G401 (cell line): ENCODE data around the gene TRAPPC5. TPM values are rescaled to one million over a fixed set of nuclear protein-coding genes. Genes with fewer than 3 reads are reported as not detected.

Experiments
- DNase-seq: peaks from one replicate; pipeline ENCODE4 v3.0.0-alpha.2; 2015; ENCODE audit warnings: low spot score
- in situ Hi-C: cut with HindIII; loops from 2 replicates; pipeline ENCODE4 v1.10.0; 2016; ENCODE audit warnings: low sequenced_read_pairs, mixed read lengths
- total RNA-seq: library from RNA; depleted of rRNA; stranded (reverse); fragments of >200 nt; shearing (Covaris generic); gene quantifications from 2 replicates; pipeline ENCODE4 v1.2.3, GENCODE V29; 2014

Gene TRAPPC5
- total RNA-seq, 1 experiment from 2014 or later, result 153 TPM

- DNase-seq, result no peak
- in situ Hi-C loops, result no loop called here
These were observed 11.9 kb downstream of the TRAPPC5 start for GRCh38 chr19:7692417-7693088.

GRCh38 chr19:7694499-7694898 lies 13.9 kb downstream of the TRAPPC5 start:
- in situ Hi-C loops, result no loop called here
- no peak for DNase-seq

GRCh38 chr19:7697721-7698287 lies 17.2 kb downstream of the TRAPPC5 start:
- DNase-seq, result no peak
- in situ Hi-C loops, result no loop called here

GRCh38 chr19:7698583-7698982 lies 17.9 kb downstream of the TRAPPC5 start:
- no peak for DNase-seq
- in situ Hi-C loops, result no loop called here

- in situ Hi-C loops, result no loop called here
- DNase-seq, result no peak
These were observed 18.4 kb downstream of the TRAPPC5 start for GRCh38 chr19:7699003-7699402.

- in situ Hi-C loops, result no loop called here
- DNase-seq, result no peak
These were observed 19.1 kb downstream of the TRAPPC5 start for GRCh38 chr19:7699417-7700401.

GRCh38 chr19:7701049-7701653 lies 20.5 kb downstream of the TRAPPC5 start:
- no peak for DNase-seq
- in situ Hi-C loops, result no loop called here

- in situ Hi-C loops, result no loop called here
- no peak for DNase-seq
These were observed 21.2 kb downstream of the TRAPPC5 start, which contains the start of gene FCER2 for GRCh38 chr19:7701654-7702457. TSS of gene FCER2 (minus strand) at chr19:7702131. CDS start at chr19:7699760, 2,371 bp downstream.

- in situ Hi-C loops, result no loop called here
- DNase-seq, result no peak
These were observed 22.7 kb downstream of the TRAPPC5 start for GRCh38 chr19:7703332-7703731.

GRCh38 chr19:7704280-7705060 lies 23.8 kb downstream of the TRAPPC5 start:
- in situ Hi-C loops, result no loop called here
- no peak for DNase-seq

GRCh38 chr19:7705387-7706187 lies 25.0 kb downstream of the TRAPPC5 start:
- no peak for DNase-seq
- in situ Hi-C loops, result no loop called here

- in situ Hi-C loops, result no loop called here
- DNase-seq, result no peak
These were observed 25.7 kb downstream of the TRAPPC5 start for GRCh38 chr19:7706188-7706954.

- in situ Hi-C loops, result no loop called here
- DNase-seq, result no peak
These were observed 26.4 kb downstream of the TRAPPC5 start for GRCh38 chr19:7706955-7707456.

- in situ Hi-C loops, result no loop called here
- DNase-seq, result no peak
These were observed 29.4 kb downstream of the TRAPPC5 start for GRCh38 chr19:7709932-7710460.

GRCh38 chr19:7710616-7711015 lies 30.0 kb downstream of the TRAPPC5 start:
- no peak for DNase-seq
- in situ Hi-C loops, result no loop called here

- in situ Hi-C loops, result no loop called here
- DNase-seq, result peak; percentile 84
These were observed 35.0 kb downstream of the TRAPPC5 start for GRCh38 chr19:7715671-7716070.
